HG03571 (cell line): Measurements from ENCODE around the gene KRTAP10-6.
"Not testable (repeated sequence)": the region's sequence is repeated elsewhere in the genome, so short reads cannot be mapped to it uniquely, and the experiment has no call there.

Source experiments
- ATAC-seq: cut with Tn5 transposase; IDR thresholded peaks from one replicate; pipeline ENCODE4 v1.9.1; 2021; ENCODE audit not compliant: unreplicated experiment

Gene KRTAP10-6

GRCh38 chr21:44599264-44600029, 7.1 kb upstream of the KRTAP10-6 start:
- no peak for ATAC-seq

GRCh38 chr21:44598061-44598460, 5.8 kb upstream of the KRTAP10-6 start:
- no peak for ATAC-seq

- no peak for ATAC-seq
These were observed 3.9 kb upstream of the KRTAP10-6 start for GRCh38 chr21:44596068-44596725.

DNA sequence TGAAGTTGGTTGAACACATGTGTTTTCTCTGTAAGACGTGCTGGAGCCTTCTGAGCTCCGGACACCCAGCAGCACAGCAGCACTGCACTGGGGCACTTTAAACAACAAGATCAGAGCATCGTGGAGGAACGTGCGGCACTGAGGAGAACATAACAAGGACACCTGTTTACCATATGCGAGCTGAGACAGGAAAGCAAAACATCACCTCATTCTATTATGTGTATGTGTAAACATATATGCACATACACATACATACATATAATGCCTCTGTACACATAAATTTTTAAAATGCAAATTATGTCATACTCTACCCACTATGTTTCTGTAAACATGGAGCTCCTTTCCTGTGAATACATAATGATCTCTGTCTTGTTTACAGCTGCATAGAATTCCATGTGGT, 3.2 kb upstream of the KRTAP10-6 start:
- ATAC-seq = no peak

DNA sequence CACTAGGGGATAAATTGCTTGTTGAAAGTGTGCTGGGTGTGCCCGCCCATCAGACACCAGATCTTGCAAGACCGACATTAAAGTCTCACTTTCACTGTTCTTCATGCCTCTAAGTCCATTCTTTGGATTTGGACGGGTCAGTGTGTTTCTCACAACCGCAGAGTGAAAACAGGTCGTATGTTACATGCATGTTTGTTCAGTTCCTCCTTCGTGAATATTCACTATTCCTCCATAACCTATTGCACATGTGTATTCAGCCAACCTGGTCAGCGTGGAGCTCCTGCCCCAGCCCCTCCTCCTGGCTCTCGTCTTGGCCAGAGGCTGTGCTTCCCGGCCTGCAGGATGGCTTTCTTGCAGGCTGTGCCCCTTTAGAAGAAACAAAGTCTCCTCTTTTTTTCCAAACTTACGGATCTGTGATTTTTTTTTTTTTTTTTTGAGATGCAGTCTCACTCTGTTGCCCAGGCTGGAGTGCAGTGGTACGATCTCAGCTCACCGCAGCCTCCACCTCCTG, 2.2 kb upstream of the KRTAP10-6 start:
- no peak for ATAC-seq

DNA sequence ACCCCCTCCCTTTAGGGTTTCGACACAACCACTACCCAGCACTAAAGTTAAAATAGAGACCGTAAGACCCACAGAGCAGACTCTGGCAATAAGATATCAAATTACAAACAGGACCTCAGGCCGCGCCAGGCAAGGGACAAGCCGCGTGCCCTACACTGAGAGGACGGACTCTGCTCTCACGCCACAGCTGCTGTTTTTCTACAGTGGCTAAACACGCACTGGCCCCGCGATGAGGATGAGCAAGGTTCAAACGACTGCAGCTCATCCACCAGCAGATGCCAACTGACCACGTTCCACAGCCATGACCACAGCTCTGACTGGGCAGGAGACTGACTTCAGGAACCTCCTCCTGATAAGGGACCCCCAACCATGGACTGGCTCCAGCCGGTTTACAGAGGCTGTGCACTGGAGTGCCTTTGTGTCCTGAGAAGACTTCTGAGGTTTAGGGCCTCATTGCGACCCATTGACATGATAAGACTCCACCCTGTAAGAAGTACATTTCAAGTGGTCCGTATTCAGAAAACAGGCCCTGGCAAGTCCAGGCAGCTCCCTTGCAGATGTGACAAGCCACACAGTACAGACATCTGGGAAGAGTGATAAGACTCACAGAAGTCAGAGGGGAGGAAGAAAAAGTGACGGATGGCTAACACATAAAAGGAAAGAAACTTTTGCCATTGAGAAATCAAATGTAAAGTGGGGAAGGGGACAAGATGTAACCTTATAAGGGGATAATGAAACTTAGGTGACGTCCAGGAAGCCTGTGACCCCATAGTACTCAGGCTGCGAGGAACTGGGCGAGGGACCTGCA, 1.5 kb upstream of the KRTAP10-6 start:
- no peak for ATAC-seq

DNA sequence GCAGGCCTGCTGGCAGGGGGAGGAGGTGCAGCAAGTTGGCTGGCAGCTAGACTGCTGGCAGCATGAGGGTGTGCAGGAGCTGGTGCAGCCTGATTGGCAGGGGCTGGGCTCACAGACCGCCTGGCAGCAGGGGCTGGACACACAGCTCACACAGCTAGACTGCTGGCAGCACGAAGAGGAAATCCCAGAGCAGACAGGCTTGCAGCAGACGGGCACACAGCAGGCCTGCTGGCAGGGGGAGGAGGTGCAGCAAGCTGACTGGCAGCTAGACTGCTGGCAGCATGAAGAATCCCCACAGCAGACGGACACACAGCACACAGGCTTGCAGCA, 539 bp downstream of the KRTAP10-6 start:
- not testable (repeated sequence) for ATAC-seq

DNA sequence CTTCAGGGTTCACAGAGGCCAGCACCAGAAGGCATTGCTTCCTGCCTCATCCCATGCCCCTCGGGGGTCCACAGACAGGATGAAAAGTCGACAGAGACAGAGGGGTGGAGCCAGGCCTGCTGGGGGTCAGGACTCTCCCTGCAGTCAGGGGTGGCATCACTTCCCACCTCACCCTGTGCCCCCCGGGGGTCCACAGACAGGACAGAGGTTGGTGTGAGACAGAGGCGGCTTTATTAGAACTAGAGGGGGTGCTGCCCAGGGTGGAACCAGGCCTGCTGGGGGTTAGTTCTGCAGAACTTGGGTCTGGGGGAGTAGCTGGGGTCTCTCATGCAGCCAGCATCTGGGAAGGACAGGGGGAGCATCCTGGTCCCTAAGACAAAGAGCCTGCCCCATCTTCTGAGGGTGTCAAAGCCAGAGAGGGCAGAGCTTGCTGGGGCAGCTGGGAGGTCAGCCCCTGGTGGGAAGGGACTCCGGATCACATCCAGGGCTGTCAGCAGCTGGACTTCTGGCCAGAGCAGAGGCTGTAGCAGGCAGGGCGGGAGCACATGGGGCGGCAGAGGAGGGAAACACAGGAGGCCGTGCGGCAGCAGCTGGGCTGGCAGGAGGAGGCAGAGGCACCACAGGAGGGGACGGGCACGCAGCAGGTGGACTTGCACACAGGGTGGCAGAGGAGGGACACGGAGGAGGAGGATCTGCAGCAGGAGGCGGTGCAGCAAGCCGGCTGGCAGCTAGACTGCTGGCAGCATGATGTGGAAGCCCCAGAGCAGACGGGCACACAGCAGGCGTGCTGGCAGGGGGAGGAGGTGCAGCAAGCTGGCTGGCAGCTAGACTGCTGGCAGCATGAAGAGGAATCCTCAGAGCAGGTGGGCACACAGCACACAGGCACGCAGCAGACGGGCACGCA, 1.2 kb downstream of the KRTAP10-6 start:
- ATAC-seq = not testable (repeated sequence)

DNA sequence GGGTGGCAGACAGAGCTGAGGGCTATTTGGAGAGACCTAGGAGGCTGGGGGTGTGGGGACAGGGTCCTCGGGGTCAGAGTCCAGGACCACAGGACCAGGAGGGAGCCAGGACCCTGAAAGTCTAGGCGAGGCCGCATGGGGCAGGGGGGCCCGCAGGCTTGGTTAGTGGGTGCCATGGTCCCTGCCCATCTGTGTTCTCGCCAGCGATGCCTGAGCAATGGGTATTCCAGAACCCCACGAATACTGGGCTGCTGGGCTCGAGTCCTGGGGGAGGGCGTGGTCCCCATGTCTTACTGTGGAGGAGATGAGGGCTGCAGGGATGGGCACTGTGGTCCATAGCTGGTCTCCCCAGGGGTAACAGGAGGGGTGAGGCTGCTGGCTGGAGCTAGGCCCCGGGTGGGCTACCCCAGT, 2.0 kb downstream of the KRTAP10-6 start:
- no peak for ATAC-seq

DNA sequence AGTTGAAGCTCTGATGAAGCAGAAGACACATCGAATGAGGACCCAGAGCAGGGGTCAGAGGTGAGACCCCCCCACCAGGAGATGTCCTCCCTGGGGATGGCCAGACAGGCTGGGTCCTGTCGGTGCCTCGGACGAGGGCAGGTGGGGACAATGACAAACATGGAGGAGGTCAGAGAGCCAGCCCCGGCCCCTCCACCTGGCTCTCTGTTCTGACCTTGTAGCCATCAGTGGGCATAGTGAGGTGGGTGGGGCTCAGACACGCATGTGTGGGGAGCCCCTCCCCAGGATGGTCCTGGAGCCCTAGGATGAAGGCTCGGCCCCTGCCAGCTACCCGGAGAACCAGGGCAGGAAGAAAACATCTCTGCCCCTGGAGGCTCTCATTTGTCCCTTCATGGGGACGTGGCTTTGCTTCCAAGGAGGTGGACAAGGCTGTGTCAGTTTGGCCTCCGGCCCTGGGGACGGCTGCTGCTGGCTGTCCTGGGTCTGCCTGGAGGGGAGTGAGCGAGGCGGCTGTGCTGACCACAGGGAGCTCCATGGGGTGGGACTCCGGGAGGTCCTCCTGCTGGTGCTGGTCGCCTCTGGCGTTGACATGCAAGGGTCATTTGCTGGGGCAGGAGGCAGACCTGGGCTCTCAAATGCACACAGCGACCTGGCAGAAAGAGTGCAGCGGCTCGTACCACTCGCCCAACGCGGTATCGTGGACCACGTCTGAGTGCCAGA, 2.6 kb downstream of the KRTAP10-6 start:
- no peak for ATAC-seq

DNA sequence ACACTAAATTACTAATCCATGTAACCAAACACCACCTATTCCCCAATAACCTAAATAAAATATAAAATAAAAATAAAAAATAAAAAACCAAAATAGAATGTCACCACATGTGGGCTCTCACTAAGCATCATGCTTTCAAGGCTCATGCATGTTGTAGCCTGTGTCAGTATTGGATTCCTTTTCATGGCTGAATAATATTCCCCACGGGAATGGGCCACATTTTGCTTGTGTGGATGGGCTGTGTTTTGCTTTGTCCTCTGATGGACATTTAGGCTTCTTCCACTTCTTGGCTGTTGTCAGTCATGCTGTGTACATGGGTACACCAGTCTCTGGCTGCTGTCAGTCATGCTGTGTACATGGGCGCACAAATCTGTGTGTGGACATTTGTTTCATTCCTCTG, 3.2 kb downstream of the KRTAP10-6 start:
- ATAC-seq = no peak

- no peak for ATAC-seq
These were observed 6.4 kb downstream of the KRTAP10-6 start for GRCh38 chr21:44585892-44586291.

DNA sequence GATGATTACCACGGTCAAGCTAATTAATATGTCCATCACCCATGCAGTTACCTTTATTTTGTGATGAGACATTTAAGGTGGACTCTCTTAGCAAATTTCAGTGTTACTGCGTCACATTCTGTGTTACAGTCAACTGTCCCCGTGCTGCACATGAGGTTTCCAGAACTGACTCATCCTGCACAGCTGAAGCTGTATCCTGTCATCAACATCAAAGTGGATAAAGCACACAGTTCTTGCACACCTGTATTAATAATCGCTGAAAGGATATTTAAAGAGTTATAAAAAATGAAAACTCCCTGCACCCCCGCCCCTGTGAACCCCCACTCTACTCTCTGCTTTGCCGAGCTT, 8.5 kb downstream of the KRTAP10-6 start:
- no peak for ATAC-seq

GRCh38 chr21:44583089-44583799, 9.1 kb downstream of the KRTAP10-6 start:
- no peak for ATAC-seq

GRCh38 chr21:44582055-44582454, 10.2 kb downstream of the KRTAP10-6 start:
- no peak for ATAC-seq

DNA sequence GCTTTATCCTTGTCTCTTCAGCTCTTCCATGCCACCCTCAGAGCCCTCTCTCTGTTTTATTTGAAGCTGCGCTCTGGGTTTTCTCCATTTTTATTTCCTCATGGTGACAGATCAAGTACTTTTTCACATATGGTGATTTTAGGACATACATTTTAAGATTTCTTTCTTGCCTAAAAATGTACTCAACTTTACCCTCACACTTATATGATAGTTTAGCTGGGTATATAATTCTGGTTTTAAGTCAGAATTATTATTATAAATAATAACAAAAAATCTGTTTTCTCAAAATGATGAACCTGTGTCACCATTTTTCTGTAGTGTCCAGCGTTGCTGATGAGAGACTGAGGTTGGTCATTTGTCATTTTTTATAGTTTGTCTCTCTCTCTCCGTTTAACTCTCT, 11.1 kb downstream of the KRTAP10-6 start:
- ATAC-seq = no peak

DNA sequence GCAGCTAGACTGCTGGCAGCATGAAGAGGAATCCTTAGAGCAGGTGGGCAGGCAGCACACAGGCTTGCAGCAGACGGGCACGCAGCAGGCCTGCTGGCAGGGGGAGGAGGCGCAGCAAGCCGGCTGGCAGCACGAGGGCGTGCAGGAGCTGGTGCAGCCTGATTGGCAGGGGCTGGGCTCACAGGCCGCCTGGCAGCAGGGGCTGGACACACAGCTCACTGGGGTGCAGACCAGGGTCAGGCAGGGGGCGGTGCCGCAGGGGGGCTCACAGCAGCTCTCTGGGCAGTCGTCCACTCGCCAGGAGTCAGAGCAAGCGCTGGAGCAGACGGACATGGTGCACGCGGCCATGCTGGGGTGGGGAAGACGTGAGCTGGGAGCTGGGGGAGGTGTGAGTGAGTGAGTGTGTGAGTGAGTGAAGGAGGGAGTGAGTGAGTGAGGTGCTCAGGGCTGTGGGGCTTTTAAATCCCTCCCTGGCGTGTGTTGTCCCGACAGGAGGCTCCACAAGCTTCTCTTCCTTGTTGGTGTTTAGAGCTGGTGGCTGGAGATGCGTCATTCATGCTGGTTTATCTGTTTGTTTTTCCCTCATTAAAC, 12.0 kb downstream of the KRTAP10-6 start, which contains the start of gene KRTAP10-5:
Gene KRTAP10-5 (minus strand): TSS at position 374 of the 591 bp plus-strand sequence. CDS start 26 bp downstream, at position 348.
- not testable (repeated sequence) for ATAC-seq

- ATAC-seq = no peak
These were observed 12.5 kb downstream of the KRTAP10-6 start for GRCh38 chr21:44579833-44580144.
